HEK293 (cell line): ENCODE measurements around the gene GALNT11.

Experiments
- CTCF ChIP-seq: fragments of 450-650 bp; formaldehyde crosslinking; IDR thresholded peaks from 2 replicates; pipeline ENCODE4 v1.5.1; 2016; ENCODE audit warnings: missing biosample characterization, missing genetic modification characterization
- TCF7L2 ChIP-seq: IDR thresholded peaks from 2 replicates; pipeline ENCODE4 v1.6.1; 2011; ENCODE audit warnings: low read depth, mild to moderate bottlenecking, inconsistent platforms, low read length, moderate library complexity, borderline replicate concordance
- TRIM28 ChIP-seq: IDR thresholded peaks from 2 replicates; pipeline ENCODE4 v1.6.1; 2011; ENCODE audit warnings: low read length, control low read depth, borderline replicate concordance
- YY1 ChIP-seq: fragments of 450-650 bp; formaldehyde crosslinking; IDR thresholded peaks from 2 replicates; pipeline ENCODE4 v1.5.1; 2018; ENCODE audit warnings: missing biosample characterization, missing genetic modification characterization
- ZBTB7A ChIP-seq: fragments of 450-650 bp; formaldehyde crosslinking; IDR thresholded peaks from 2 replicates; pipeline ENCODE4 v1.5.1; 2016; ENCODE audit warnings: low read depth, missing biosample characterization, missing genetic modification characterization
- ZNF184 ChIP-seq: fragments of 450-650 bp; IDR thresholded peaks from 2 replicates; pipeline ENCODE4 v1.5.1; 2018; ENCODE audit warnings: missing biosample characterization, mild to moderate bottlenecking, missing genetic modification characterization
- ZNF19 ChIP-seq: fragments of 450-650 bp; formaldehyde crosslinking; IDR thresholded peaks from 2 replicates; pipeline ENCODE4; 2016; ENCODE audit warnings: missing biosample characterization, missing genetic modification characterization, low read depth
- ZNF266 ChIP-seq: fragments of 450-650 bp; formaldehyde crosslinking; IDR thresholded peaks from 2 replicates; pipeline ENCODE4 v1.5.1; 2016; ENCODE audit warnings: missing biosample characterization, missing genetic modification characterization, low read depth
- ZNF530 ChIP-seq: fragments of 450-650 bp; formaldehyde crosslinking; IDR thresholded peaks from 2 replicates; pipeline ENCODE4 v1.5.1; 2016; ENCODE audit warnings: low read depth, missing biosample characterization, missing genetic modification characterization
- TF ChIP-seq, protein P1 (sequence below): fragments of 450-650 bp; IDR thresholded peaks from 2 replicates; pipeline ENCODE4 v1.5.1; 2018; ENCODE audit warnings: missing biosample characterization, mild to moderate bottlenecking, missing genetic modification characterization

DNA sequence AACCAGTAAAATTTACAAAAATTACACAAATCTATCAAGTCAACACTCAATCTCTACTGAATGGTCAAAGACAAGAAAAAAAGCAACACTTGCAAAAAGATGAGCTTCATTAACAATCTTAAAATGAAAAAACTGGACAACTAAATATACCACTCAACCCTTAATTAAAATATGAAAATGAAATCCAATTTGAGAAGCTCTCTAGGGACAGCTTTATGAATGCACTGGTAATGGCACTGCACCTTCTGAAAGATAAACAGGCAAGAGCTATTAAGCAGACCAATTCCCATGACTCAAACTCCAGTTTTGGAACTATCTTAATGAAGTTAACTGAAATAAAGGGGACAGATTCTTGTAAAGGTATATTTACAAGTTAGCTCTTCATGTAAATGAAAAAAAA lies 135.7 kb downstream of the GALNT11 start:
- TF ChIP-seq TCF7L2 (no peak), TRIM28 (no peak), ZNF184 (tag by site-specific recombination) (no peak), ZNF19 (tag by site-specific recombination) (no peak), CTCF (tag by site-specific recombination) (no peak), ZNF266 (tag by site-specific recombination) (no peak), ZBTB7A (tag by site-specific recombination) (no peak), ZNF530 (tag by site-specific recombination) (no peak), YY1 (tag by site-specific recombination) (no peak)
- TF ChIP-seq, protein P1, sequence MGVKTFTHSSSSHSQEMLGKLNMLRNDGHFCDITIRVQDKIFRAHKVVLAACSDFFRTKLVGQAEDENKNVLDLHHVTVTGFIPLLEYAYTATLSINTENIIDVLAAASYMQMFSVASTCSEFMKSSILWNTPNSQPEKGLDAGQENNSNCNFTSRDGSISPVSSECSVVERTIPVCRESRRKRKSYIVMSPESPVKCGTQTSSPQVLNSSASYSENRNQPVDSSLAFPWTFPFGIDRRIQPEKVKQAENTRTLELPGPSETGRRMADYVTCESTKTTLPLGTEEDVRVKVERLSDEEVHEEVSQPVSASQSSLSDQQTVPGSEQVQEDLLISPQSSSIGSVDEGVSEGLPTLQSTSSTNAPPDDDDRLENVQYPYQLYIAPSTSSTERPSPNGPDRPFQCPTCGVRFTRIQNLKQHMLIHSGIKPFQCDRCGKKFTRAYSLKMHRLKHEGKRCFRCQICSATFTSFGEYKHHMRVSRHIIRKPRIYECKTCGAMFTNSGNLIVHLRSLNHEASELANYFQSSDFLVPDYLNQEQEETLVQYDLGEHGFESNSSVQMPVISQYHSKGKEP (tag by site-specific recombination) = no peak
